GM18505 (cell line): Measurements from ENCODE around the gene AFF3.
"Not testable (repeated sequence)": the region's sequence is repeated elsewhere in the genome, so short reads cannot be mapped to it uniquely, and the experiment has no call there.

ENCODE experiments used
- ATAC-seq: cut with Tn5 transposase; IDR thresholded peaks from one replicate; pipeline ENCODE4 v1.9.1; 2021; ENCODE audit not compliant: unreplicated experiment
- POLR2A ChIP-seq: IDR thresholded peaks from 4 replicates; pipeline ENCODE4 v1.6.1; 2011; ENCODE audit warnings: borderline replicate concordance; ENCODE audit not compliant: insufficient read depth, insufficient read length; ENCODE audit errors: extremely low read depth

Gene AFF3

GRCh38 chr2:99504844-99505584 is 637.4 kb downstream of the AFF3 start:
- no peak for ATAC-seq
- TF ChIP-seq POLR2A = no peak

- not testable (repeated sequence) for ATAC-seq
Measured at GRCh38 chr2:99503662-99504416, 638.6 kb downstream of the AFF3 start.

- ATAC-seq = no peak
- no peak for TF ChIP-seq POLR2A
Measured at GRCh38 chr2:99496021-99496420, 646.4 kb downstream of the AFF3 start.
